OCI-LY7 (cell line): ENCODE results near the gene ANKRD65. TPM values are rescaled to one million over a fixed set of nuclear protein-coding genes. Genes with fewer than 3 reads are reported as not detected.
"Not testable (repeated sequence)": the region's sequence is repeated elsewhere in the genome, so short reads cannot be mapped to it uniquely, and the experiment has no call there.

Source experiments
- Bru-seq: library from RNA; stranded (reverse); fragments of 400-500 nt; gene quantifications from one replicate; lab custom pipeline; 2021; lab: Mats Ljungman, UMichigan
- BruChase-seq, 2 experiments: library from RNA; stranded (reverse); fragments of 400-500 nt; gene quantifications; one replicate each; lab custom pipeline; 2021; lab: Mats Ljungman, UMichigan
- BruUV-seq: library from RNA; stranded (reverse); fragments of 400-500 nt; replicated peaks from 2 replicates; lab custom pipeline; 2021; lab: Mats Ljungman, UMichigan
- CTCF ChIA-PET: fragments of 300-600 bp; sonication (Branson Sonifier 250); formaldehyde crosslinking; loops from one replicate; lab custom pipeline; 2022; ENCODE audit warnings: antibody characterized with exemption; ENCODE audit not compliant: unreplicated experiment; lab: Charles Lee
- POLR2A ChIA-PET: fragments of 300-600 bp; sonication (Branson Sonifier 250); formaldehyde crosslinking; loops from one replicate; lab custom pipeline; 2022; ENCODE audit warnings: antibody characterized with exemption; lab: Charles Lee
- DNase-seq: peaks from one replicate; pipeline ENCODE4 v3.0.0-alpha.2; 2015; ENCODE audit warnings: low spot score
- H2AFZ ChIP-seq: fragments of 200-600 bp; sonication (generic), shearing (Covaris generic); 2 replicates; pipeline ENCODE4 v1.6.1; 2014; ENCODE audit warnings: mild to moderate bottlenecking, antibody characterized with exemption, low read length, moderate library complexity
- H3K27ac ChIP-seq: fragments of 200-600 bp; sonication (generic); 2 replicates; pipeline ENCODE4 v1.5.1; 2014; ENCODE audit warnings: mixed run types, low read depth, mild to moderate bottlenecking, moderate library complexity, low read length, inconsistent platforms; ENCODE audit not compliant: poor library complexity, severe bottlenecking
- H3K36me3 ChIP-seq: fragments of 200-600 bp; sonication (generic); 2 replicates; pipeline ENCODE4 v1.6.1; 2014; ENCODE audit warnings: mild to moderate bottlenecking, antibody characterized with exemption, low read length, moderate library complexity, mixed read lengths; ENCODE audit not compliant: insufficient read depth
- H3K4me1 ChIP-seq: fragments of 200-600 bp; sonication (generic); 2 replicates; pipeline ENCODE4 v1.5.1; 2014; ENCODE audit warnings: mild to moderate bottlenecking, low read length; ENCODE audit not compliant: insufficient read depth, poor library complexity, severe bottlenecking
- H3K4me2 ChIP-seq: fragments of 200-600 bp; sonication (generic); 2 replicates; pipeline ENCODE4 v1.6.1; 2014; ENCODE audit warnings: mild to moderate bottlenecking, low read length
- H3K4me3 ChIP-seq: fragments of 200-600 bp; sonication (generic); 2 replicates; pipeline ENCODE4 v1.5.1; 2014; ENCODE audit warnings: mild to moderate bottlenecking, low read depth, low read length; ENCODE audit not compliant: poor library complexity, severe bottlenecking
- H3K79me2 ChIP-seq: fragments of 200-600 bp; sonication (generic); 2 replicates; pipeline ENCODE4 v1.6.1; 2016; ENCODE audit warnings: low read depth, mild to moderate bottlenecking, low read length, moderate library complexity, mixed read lengths; ENCODE audit not compliant: insufficient read depth
- H3K9me2 ChIP-seq: fragments of 200-600 bp; sonication (generic); 2 replicates; pipeline ENCODE4 v1.6.1; 2016; ENCODE audit warnings: mild to moderate bottlenecking, low read length, mixed read lengths; ENCODE audit not compliant: insufficient read depth
- H3K9me3 ChIP-seq: fragments of 200-600 bp; sonication (generic); 2 replicates; pipeline ENCODE4 v1.6.1; 2014; ENCODE audit warnings: mild to moderate bottlenecking, mixed run types, low read length, mixed read lengths
- H4K20me1 ChIP-seq: fragments of 200-600 bp; sonication (generic); 2 replicates; pipeline ENCODE4 v1.6.1; 2014; ENCODE audit warnings: mild to moderate bottlenecking, antibody characterized with exemption, low read length, moderate library complexity, mixed read lengths; ENCODE audit not compliant: insufficient read depth
- EZH2phosphoT487 ChIP-seq: fragments of 200-600 bp; sonication (generic); IDR thresholded peaks from 2 replicates; pipeline ENCODE4 v1.6.1; 2018; ENCODE audit warnings: low read depth, borderline replicate concordance, mild to moderate bottlenecking, mixed run types, antibody characterized with exemption, low read length, moderate library complexity, mixed read lengths
- intact Hi-C: fragments of 100-400 bp; cut with micrococcal nuclease; formaldehyde crosslinking; loops from one replicate; pipeline ENCODE4 v1.10.0; 2022; ENCODE audit not compliant: unreplicated experiment
- long read RNA-seq: library from polyadenylated mRNA; stranded (forward); transcript quantifications from one replicate; pipeline ENCODE4 v2.0.0, GENCODE V29; 2022
- total RNA-seq, 2 experiments: library from RNA; depleted of rRNA in 1 of 2; stranded (reverse); fragments of >200 nt in 1 of 2; shearing (Covaris generic) in 1 of 2; gene quantifications; 2 replicates each; pipeline ENCODE4 v1.2.3, GENCODE V29; 2014 to 2022
- TF ChIP-seq, protein P1 (sequence below): fragments of 200-600 bp; sonication (generic); conservative IDR thresholded peaks from 2 replicates; pipeline ENCODE4 v1.5.1; 2014; ENCODE audit warnings: mild to moderate bottlenecking, antibody characterized with exemption, low read length, moderate library complexity, mixed read lengths

Gene ANKRD65
- total RNA-seq (2014; rRNA removed; shearing (Covaris generic)), result not detected in 2 replicates
- total RNA-seq (2022), result not detected in 2 replicates
- not detected for Bru-seq, nascent RNA
- not detected for BruChase-seq, experiment 1, labeled RNA remaining after a 6-hour chase
- BruChase-seq, experiment 2, labeled RNA remaining after a 2-hour chase, result not detected
- long read RNA-seq, result 0 reads

DNA sequence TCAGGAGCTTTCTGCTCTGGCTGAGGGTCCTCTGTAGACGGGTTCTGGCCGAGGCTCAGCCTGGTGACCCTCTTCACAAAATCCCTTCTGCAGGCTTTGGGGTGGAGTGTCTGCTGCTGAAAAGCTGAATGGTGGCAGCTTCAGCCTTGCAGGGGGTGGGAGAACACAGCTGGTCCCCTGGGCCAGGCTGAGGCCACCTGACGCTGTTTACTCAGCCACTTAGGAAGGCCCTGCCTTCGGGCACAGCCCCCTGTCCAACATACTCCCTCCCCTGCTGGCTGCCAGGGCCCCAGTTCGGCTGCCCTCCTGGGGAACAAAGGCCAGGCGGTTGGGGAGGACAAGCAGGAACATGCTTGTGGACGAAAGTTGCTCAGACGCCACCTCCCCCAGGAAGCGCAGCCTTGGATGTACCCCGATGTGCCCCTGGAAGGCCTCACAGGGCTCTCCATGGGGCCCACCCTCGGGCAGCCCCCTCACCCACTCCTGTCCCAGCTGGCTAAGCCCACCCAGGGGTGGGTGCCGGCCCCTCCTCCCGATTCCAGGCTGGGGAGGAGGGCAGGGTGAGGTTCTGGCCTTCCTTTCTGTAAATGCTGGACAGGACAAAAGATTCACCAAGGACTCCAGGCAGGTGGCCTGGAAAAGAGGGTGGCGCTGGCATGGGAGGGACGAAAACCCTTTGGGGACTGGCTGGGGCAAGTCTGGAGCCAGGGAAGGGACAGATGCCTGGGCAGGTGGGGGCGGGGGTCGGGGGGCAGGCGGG lies at the start of gene ANKRD65:
ANKRD65 (minus strand) TSS at position 130 of the 760 bp plus-strand sequence. CDS start 271 bp downstream, outside the sequence.
- no peaks in the 10 kb centered on the region for H3K9me3 ChIP-seq
- no peaks in the 10 kb centered on the region for H3K4me1 ChIP-seq
- TF ChIP-seq EZH2phosphoT487, result no peak
- TF ChIP-seq, protein P1, sequence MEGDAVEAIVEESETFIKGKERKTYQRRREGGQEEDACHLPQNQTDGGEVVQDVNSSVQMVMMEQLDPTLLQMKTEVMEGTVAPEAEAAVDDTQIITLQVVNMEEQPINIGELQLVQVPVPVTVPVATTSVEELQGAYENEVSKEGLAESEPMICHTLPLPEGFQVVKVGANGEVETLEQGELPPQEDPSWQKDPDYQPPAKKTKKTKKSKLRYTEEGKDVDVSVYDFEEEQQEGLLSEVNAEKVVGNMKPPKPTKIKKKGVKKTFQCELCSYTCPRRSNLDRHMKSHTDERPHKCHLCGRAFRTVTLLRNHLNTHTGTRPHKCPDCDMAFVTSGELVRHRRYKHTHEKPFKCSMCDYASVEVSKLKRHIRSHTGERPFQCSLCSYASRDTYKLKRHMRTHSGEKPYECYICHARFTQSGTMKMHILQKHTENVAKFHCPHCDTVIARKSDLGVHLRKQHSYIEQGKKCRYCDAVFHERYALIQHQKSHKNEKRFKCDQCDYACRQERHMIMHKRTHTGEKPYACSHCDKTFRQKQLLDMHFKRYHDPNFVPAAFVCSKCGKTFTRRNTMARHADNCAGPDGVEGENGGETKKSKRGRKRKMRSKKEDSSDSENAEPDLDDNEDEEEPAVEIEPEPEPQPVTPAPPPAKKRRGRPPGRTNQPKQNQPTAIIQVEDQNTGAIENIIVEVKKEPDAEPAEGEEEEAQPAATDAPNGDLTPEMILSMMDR, result no peak
- no peak within 1 kb of the TSS for H3K4me2 ChIP-seq
- POLR2A ChIA-PET, result no interaction called here
- H3K9me2 ChIP-seq, result no peaks in the 10 kb centered on the region
- no peak within 1 kb of the TSS for H2AFZ ChIP-seq
- no peaks in the 10 kb centered on the region for H4K20me1 ChIP-seq
- H3K27ac ChIP-seq, result no peak within 1 kb of the TSS
- H3K79me2 ChIP-seq, result no peaks in the 10 kb centered on the region
- no peaks in the 10 kb centered on the region for H3K36me3 ChIP-seq
- intact Hi-C loops, result no loop called here
- no peak within 1 kb of the TSS for H3K4me3 ChIP-seq
- CTCF ChIA-PET, result no interaction called here
- no TSS peak for BruUV-seq
- DNase-seq, result no peak

DNA sequence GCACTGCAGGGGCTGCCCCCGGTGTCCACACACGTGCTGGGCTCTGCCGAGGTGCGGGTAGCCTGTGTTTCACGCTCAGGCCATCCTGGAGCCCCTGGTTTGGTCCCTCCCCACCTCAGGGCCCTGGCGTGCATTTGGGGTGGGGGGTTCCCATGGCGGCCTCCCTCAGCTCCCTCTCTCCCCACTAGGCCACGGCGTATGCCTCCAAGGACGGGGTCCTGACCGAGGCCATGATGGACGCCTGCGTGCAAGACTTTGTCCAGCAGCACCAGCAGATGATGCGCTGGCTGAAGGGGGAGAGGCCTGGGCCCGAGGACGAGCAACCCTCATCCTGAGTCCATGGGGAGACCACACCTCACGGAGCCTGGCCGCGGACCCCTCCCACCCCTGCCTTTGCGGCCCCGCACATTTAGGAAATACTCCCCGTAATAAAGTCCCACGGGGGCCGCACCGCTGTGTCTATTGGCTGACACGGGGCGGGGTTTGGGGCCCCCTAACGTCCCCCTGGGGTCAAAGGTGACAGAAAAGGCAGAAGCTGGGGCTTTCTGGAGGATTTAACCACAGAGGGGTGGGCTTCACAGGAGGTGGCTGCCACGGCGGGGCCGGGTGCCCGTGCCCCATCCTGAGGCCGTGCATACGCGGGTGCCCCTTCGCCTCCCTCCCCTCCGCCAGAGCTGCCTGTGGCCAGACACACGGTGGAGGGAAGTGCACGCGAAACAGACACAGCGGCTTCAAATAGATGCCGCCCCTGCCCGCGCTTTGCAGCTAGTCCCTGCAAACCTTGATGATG lies 47.3 kb upstream of the ANKRD65 start:
- H3K4me3 ChIP-seq, POLR2A ChIA-PET, H3K9me3 ChIP-seq, H2AFZ ChIP-seq, CTCF ChIA-PET, H3K27ac ChIP-seq, DNase-seq, H3K9me2 ChIP-seq, H4K20me1 ChIP-seq, BruUV-seq, intact Hi-C loops, H3K36me3 ChIP-seq, H3K4me2 ChIP-seq: not testable (repeated sequence)
- peaks cover 24% of the 10 kb centered on the region for H3K79me2 ChIP-seq
- H3K4me1 ChIP-seq, result peaks cover 30% of the 10 kb centered on the region

DNA sequence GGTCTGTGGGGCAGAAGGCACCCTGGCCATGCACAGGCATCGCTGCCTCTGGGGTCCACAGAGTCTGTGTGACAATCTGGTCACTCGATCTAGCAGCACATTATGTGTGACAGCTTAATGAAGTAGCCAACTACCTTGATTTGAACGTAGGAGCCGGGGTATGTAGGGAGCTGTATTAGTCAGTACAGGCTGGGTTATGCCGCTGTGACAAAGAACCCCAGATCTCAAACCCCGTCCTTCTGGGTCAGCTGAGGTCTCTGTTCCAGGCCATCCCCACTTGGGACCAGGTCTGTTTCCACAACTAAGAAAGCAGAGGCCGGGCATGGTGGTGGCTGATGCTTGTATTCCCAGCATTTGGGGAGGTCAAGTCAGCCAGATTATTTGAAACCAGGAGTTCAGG lies 42.2 kb upstream of the ANKRD65 start:
- CTCF ChIA-PET, result no interaction called here
- 0 out of 2 replicates have a peak, but pooled peaks cover 8% of the 10 kb centered on the region for H3K9me3 ChIP-seq
- POLR2A ChIA-PET, result no interaction called here

More for the DNA sequence above, 42.2 kb upstream of the ANKRD65 start:
- peaks cover 22% of the 10 kb centered on the region for H3K4me1 ChIP-seq
- H3K4me2 ChIP-seq, result no peak overlapping the region
- H2AFZ ChIP-seq, result no peak overlapping the region
- H3K9me2 ChIP-seq, result no peaks in the 10 kb centered on the region
- no peak for DNase-seq
- no peak overlapping the region for H3K4me3 ChIP-seq
- BruUV-seq, result no TSS peak
- H3K27ac ChIP-seq, result peak overlapping the region; percentile 77
- intact Hi-C loops, result loop anchor here (2.0 to 5.0 kb wide), 2 partner anchors 91 to 116 kb away; partner anchors contain the start of gene DVL1
- H4K20me1 ChIP-seq, result no peaks in the 10 kb centered on the region
- H3K79me2 ChIP-seq, result no peaks in the 10 kb centered on the region
- no peaks in the 10 kb centered on the region for H3K36me3 ChIP-seq
- TF ChIP-seq EZH2phosphoT487, result no peak
- TF ChIP-seq, protein P1, result no peak
